HG03064 (cell line): ENCODE results near the gene C6orf89.
"Not testable (repeated sequence)": the region's sequence is repeated elsewhere in the genome, so short reads cannot be mapped to it uniquely, and the experiment has no call there.

ENCODE experiments used
- ATAC-seq: cut with Tn5 transposase; IDR thresholded peaks from one replicate; pipeline ENCODE4 v1.9.1; 2021; ENCODE audit warnings: low read depth; ENCODE audit not compliant: unreplicated experiment

Gene C6orf89

GRCh38 chr6:36917541-36918193, 31.9 kb downstream of the C6orf89 start:
- no peak for ATAC-seq

DNA sequence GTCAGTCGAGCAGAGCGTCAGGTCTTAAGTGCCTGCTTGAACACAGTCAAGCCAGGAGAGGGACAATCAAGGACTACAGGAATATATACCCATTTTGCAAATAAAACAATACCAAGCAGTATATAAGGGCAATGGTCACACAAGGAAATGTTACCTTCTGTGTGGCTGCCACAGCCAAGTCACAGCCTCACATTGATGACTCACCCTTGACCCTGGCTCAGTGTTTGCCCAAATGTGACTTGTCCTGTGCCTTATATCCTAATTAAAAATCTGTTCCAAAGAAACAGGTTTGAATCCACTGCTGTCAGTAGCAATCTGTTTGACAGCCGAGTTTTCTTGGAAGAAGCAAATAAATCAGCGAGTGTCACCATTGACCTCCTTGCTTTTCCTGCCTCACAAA, 34.3 kb downstream of the C6orf89 start:
- no peak for ATAC-seq

DNA sequence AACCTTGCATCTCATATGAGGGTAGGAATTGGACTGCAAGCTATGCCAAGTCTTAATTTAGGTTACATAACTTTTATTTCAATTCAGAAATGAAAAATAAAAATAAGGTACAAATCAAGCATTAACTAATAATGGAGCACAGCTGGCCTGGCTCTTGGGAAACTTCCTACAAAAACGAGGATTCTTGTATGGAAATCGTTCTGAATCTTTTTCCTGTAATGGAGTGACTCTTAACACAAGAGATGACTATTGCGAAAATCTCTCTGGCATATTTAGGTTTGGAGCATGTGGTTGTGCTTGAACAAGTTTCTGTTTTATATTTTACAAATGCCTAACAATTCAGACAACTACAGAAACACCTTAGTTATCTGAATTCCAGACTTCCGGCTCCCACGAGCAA, 34.8 kb downstream of the C6orf89 start:
- ATAC-seq = no peak

GRCh38 chr6:36924131-36924530, 38.4 kb downstream of the C6orf89 start:
- ATAC-seq = no peak

- no peak for ATAC-seq
Measured at GRCh38 chr6:36924778-36925374, 39.1 kb downstream of the C6orf89 start.

DNA sequence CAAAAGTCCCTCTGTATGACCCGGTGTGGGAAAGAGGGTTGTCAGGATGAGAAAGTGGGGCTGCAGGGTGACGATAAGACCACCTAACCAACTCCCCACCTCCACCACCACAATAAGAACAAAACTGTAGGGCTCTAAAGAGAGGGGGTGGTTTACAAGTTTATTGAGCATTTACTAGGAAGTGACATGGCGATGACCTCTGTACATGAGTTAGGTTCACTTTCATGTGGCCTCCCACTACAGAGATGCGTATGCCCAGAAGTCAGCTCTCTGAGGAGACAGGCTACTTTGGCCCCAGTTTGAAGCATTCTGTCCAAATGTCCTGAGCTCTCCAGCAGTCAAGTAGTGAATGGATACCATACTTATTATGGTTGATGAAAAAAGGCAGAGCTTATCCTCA, 40.1 kb downstream of the C6orf89 start:
- ATAC-seq = no peak

- no peak for ATAC-seq
Measured at GRCh38 chr6:36926708-36927513, 41.2 kb downstream of the C6orf89 start.

DNA sequence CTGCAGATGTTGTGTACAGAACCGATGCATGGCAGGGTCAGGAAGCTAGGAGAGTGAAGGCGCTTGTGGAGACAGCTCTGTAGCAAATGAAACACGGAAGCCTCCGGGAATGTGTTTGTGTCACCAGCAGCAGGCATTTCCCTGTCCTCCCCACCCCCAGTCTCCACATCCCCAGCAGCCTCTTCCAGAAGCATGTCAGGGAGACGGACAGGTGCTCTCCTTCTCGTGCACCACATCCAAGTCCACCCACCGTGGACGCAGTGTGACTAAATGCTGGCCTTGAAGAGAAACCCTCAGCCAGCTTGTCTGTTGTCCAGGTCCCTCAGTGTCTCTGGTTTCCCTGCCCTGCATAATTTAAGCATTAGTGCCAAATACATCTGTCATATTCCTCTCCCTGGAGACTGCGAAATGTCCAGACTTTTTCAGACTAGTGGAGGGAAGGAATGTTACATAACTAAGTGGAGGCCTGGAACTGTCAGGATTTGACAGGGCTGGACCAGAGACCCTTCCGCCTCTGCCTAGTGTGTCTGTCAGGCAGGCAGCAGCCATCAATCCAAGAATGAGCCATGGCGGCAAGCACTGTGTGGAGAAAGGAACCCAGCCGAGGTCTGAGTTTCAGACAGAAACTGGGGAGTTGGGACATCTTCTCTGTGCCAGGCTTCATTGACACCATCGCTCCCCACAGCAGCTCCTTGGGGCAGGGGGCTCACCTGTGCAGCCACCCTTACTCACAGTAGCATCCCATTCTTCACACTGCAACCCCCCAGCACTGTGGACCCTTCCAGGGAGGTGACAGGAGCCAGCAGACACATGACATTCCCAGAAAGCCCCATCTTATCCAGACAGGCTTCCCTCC, 42.2 kb downstream of the C6orf89 start:
- ATAC-seq = no peak

DNA sequence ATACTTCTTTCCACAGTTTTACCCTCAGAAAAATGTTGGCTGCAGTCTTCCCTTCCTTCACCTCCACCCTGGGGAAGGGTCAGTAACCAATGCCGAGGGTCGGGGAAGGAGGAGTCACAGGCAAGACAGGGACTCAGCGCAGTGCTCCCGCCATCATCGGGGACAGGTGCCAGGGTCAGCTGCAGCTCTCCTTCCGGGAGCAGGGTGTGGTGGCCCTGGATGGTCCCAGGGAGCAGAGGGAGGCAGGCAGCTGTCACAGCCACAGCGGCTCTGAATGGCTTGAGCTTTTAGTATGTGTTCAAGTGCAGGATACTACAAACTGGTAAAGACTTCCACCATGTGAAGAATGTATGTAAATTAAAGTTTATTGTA, 42.8 kb downstream of the C6orf89 start:
- no peak for ATAC-seq

GRCh38 chr6:36929152-36929551, 43.4 kb downstream of the C6orf89 start:
- ATAC-seq = no peak

DNA sequence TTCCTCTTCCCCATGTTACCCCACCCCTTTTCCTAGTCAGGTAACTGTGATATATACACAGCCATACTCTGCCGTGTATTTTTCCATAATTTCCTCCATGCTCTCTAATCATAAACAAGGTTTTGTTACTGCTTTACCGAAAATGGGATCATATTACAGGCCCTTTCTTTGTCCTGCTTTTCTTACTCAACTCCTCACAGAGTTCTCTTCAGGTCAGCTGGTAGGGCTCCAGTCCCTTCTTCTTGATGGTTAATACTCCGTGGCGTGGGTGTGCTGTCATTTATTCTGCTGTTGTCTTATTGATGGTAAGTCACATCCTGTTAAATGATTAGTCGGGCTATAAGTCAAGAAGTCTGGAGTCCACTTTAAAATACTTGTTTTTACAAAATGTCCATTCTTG, 43.9 kb downstream of the C6orf89 start:
- no peak for ATAC-seq

DNA sequence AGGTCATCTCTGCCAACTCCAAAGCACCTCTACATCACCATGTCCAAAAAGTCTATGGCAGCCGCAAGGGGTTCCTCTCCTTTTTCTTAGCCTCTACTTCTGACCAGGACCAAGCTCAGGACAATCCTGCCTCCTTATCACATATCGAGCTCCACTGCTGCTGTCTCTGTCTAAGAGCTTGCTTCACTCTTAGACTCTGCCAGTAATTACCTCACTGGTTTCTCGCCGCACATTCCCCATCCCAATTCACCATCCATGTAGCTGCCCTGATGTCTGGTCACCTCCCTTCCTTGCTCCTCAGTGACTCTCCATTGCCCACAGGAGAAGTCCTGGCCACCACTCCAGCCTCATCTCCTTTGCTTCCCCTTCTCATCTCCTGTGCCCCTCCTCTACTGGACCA, 44.7 kb downstream of the C6orf89 start:
- ATAC-seq = no peak

- no peak for ATAC-seq
Measured at GRCh38 chr6:36933102-36933501, 47.4 kb downstream of the C6orf89 start.

DNA sequence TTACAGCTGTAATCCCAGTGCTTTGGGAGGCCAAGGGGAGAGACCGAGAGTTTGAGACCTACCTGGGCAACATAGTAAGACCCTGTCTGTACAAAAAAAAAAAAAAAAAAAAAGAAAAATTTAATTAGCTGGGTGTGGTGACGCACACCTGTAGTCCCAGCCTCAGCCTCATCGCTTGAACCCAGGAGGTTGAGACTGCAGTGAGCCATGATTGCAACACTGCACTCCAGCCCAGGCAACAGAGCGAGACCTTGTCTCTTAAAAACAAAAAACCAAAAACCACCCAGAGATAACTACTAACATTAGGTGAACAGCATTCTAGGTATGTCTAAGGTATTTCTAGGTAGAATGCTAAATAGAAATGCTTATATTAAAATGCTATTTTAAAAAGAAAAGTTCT, 47.8 kb downstream of the C6orf89 start:
- ATAC-seq = no peak

- no peak for ATAC-seq
Measured at GRCh38 chr6:36934901-36935300, 49.1 kb downstream of the C6orf89 start.

DNA sequence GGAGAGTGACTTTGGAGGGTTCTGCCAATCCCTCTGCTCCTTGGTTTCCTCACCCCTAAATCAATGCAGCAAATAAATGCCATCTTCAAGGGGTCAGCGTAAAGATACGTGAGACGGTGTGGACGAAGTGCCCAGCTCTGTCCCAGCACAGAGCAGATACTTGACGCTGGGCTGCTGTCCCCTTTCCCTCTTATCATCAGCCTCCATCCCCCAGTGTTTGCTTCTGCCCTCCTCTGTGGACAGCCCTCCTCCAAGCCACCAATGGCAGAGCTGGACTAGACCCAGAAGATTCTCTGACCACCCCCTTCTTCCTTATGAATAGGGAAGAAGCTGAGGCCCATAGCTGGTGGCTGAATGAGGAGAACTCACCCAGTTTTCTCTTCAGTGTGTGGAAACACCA, 51.1 kb downstream of the C6orf89 start:
- no peak for ATAC-seq

GRCh38 chr6:36937896-36938295, 52.1 kb downstream of the C6orf89 start:
- ATAC-seq = no peak

GRCh38 chr6:36938536-36938935, 52.8 kb downstream of the C6orf89 start:
- ATAC-seq = no peak

DNA sequence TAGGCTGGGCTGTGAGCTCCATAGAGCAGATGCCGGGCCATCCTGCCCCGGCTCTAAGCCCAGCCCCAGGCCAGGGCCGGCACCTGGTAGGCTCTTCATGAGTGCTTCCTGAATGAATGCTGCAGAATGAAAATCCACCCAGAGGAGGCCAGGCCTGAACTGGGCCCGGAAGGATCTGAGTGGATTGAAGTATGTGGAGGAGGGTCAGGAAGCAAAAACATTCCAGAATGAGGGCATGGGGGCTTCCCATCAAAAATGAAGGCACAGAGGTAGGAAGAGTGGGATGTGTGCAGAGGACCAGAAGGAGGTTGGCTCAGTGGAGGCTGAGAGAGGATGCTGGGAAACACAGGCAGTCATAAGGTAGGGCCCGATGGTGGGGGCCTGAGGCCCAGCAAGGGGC, 53.3 kb downstream of the C6orf89 start:
- ATAC-seq = not testable (repeated sequence)

GRCh38 chr6:36940027-36940426, 54.3 kb downstream of the C6orf89 start:
- no peak for ATAC-seq

GRCh38 chr6:36941561-36941960, 55.8 kb downstream of the C6orf89 start:
- not testable (repeated sequence) for ATAC-seq
